HG03196 (cell line): ENCODE data around the gene VAMP2.

Experiments
- ATAC-seq: cut with Tn5 transposase; IDR thresholded peaks from one replicate; pipeline ENCODE4 v1.9.1; 2021; ENCODE audit not compliant: unreplicated experiment

Gene VAMP2

GRCh38 chr17:8162233-8162996 is at the start of gene VAMP2:
TSS of gene VAMP2 (minus strand) at chr17:8162948. CDS start at chr17:8162879, 69 bp downstream.
- ATAC-seq = no peak

- ATAC-seq = no peak
Measured at GRCh38 chr17:8210761-8211458, 48.2 kb upstream of the VAMP2 start.

GRCh38 chr17:8209907-8210760 is 47.4 kb upstream of the VAMP2 start, which contains the start of gene AURKB:
TSS of gene AURKB (minus strand) at chr17:8210575. CDS start at chr17:8210224, 351 bp downstream.
- peak; percentile 81 for ATAC-seq

GRCh38 chr17:8206536-8206935 is 43.8 kb upstream of the VAMP2 start:
- ATAC-seq = no peak

GRCh38 chr17:8204761-8205555 is 42.2 kb upstream of the VAMP2 start:
- no peak for ATAC-seq

- ATAC-seq = peak; percentile 26
Measured at GRCh38 chr17:8192070-8192815, 29.5 kb upstream of the VAMP2 start.

GRCh38 chr17:8190506-8190905 is 27.8 kb upstream of the VAMP2 start:
- no peak for ATAC-seq

GRCh38 chr17:8189711-8190477 is 27.1 kb upstream of the VAMP2 start, which contains the start of gene BORCS6:
TSS of gene BORCS6 (minus strand) at chr17:8190180. CDS start at chr17:8190140, 40 bp downstream.
- ATAC-seq = peak; percentile 41

- ATAC-seq = peak; percentile 0
Measured at GRCh38 chr17:8189041-8189710, 26.4 kb upstream of the VAMP2 start.

GRCh38 chr17:8188263-8188839 is 25.6 kb upstream of the VAMP2 start:
- ATAC-seq = no peak

GRCh38 chr17:8187517-8188262 is 24.9 kb upstream of the VAMP2 start:
- ATAC-seq = peak; percentile 10

GRCh38 chr17:8186787-8187516 is 24.2 kb upstream of the VAMP2 start:
- ATAC-seq = peak; percentile 34

GRCh38 chr17:8186446-8186786 is 23.7 kb upstream of the VAMP2 start:
- ATAC-seq = peak; percentile 1

GRCh38 chr17:8185582-8186445 is 23.1 kb upstream of the VAMP2 start:
- ATAC-seq = peak; percentile 34

- ATAC-seq = no peak
Measured at GRCh38 chr17:8176998-8177731, 14.4 kb upstream of the VAMP2 start.
